MM.1S (cell line): ENCODE data around the gene FCHSD2.

Experiments
- EZH2 ChIP-seq: fragments of 300-600 bp; sonication (generic); optimal IDR thresholded peaks from 2 replicates; pipeline ENCODE3; 2017; ENCODE audit warnings: low read depth, mild to moderate bottlenecking, antibody characterized with exemption, low read length, mixed read lengths
- EZH2phosphoT487 ChIP-seq: fragments of 300-600 bp; sonication (generic); IDR thresholded peaks from 2 replicates; pipeline ENCODE4 v1.6.1; 2018; ENCODE audit warnings: antibody characterized with exemption, low read length
- TF ChIP-seq, protein P1 (sequence below): fragments of 300-600 bp; sonication (generic); IDR thresholded peaks from 2 replicates; pipeline ENCODE4 v1.5.1; 2016; ENCODE audit warnings: antibody characterized with exemption, low read length, mixed read lengths

DNA sequence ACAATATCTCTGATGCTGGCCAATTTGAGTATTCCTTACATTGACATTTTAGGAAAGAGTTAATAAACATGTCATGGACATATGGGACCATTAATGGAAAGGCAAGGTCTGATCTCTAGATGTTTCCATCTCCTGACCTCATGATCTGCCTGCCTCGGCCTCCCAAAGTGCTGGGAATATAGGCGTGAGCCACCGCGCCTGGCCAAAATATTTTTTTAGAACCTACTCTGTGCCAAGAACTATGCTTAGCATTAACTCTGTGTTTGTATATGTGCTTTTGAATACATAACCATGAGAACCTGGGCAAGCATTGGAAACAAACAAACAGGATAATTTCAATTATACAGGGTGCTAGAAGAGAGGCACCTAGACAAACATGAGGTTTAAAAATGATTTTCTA lies 204.7 kb downstream of the FCHSD2 start:
- TF ChIP-seq, protein P1, sequence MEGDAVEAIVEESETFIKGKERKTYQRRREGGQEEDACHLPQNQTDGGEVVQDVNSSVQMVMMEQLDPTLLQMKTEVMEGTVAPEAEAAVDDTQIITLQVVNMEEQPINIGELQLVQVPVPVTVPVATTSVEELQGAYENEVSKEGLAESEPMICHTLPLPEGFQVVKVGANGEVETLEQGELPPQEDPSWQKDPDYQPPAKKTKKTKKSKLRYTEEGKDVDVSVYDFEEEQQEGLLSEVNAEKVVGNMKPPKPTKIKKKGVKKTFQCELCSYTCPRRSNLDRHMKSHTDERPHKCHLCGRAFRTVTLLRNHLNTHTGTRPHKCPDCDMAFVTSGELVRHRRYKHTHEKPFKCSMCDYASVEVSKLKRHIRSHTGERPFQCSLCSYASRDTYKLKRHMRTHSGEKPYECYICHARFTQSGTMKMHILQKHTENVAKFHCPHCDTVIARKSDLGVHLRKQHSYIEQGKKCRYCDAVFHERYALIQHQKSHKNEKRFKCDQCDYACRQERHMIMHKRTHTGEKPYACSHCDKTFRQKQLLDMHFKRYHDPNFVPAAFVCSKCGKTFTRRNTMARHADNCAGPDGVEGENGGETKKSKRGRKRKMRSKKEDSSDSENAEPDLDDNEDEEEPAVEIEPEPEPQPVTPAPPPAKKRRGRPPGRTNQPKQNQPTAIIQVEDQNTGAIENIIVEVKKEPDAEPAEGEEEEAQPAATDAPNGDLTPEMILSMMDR, result no peak
- TF ChIP-seq EZH2phosphoT487 (no peak), EZH2 (no peak)
